Tibial artery (tissue), 4 donors: ENCODE measurements around the gene DIS3L2.

Experiments used
- DNase-seq, 2 donors: peaks; one replicate each; pipeline ENCODE4 v3.0.0-alpha.2; 2019
- H3K27ac ChIP-seq, 2 donors: fragments of 200-600 bp; sonication (generic) in 1 of 2; 1 replicate in 1 of 2; 2 replicates in 1 of 2; pipeline ENCODE4 v1.5.1; 2018 to 2019; ENCODE audit warnings: mild to moderate bottlenecking in 1 of 2
- H3K27me3 ChIP-seq, 2 donors: fragments of 200-600 bp; sonication (generic) in 1 of 2; one replicate each; pipeline versions ENCODE4 v1.5.1 to v1.6.0; 2016 to 2019
- H3K36me3 ChIP-seq, 3 donors: fragments of 200-600 bp; sonication (generic) in 2 of 3; one replicate each; pipeline ENCODE4 v1.5.1; 2016 to 2019; ENCODE audit warnings: mild to moderate bottlenecking in 2 of 3
- H3K4me1 ChIP-seq, 4 donors: fragments of 200-600 bp; sonication (generic) in 2 of 4; 1 replicate in 3 of 4; 2 replicates in 1 of 4; pipeline ENCODE4 v1.5.1; 2016 to 2019
- H3K4me3 ChIP-seq, 2 donors: fragments of 200-600 bp; sonication (generic) in 1 of 2; 1 replicate in 1 of 2; 2 replicates in 1 of 2; pipeline ENCODE4 v1.5.1; 2018 to 2019; ENCODE audit warnings: mild to moderate bottlenecking in 2 of 2
- H3K9me3 ChIP-seq, 3 donors: fragments of 200-600 bp; sonication (generic) in 1 of 3; one replicate each; pipeline ENCODE4 v1.5.1; 2016 to 2019
- intact Hi-C: fragments of 100-400 bp; cut with DNase I; formaldehyde crosslinking; loops from one replicate; pipeline ENCODE4 v1.15.0; 2023; ENCODE audit warnings: low total_unique reads
- TF ChIP-seq, protein P1 (sequence below), 2 experiments: fragments of 200-600 bp in 1 of 2; fragments of 450-650 bp in 1 of 2; IDR thresholded peaks; one replicate each; pipeline ENCODE4 v1.5.1; 2017 to 2019; ENCODE audit warnings: antibody characterized with exemption in 2 of 2, mild to moderate bottlenecking in 1 of 2, moderate library complexity in 1 of 2

The DIS3L2 gene

DNA sequence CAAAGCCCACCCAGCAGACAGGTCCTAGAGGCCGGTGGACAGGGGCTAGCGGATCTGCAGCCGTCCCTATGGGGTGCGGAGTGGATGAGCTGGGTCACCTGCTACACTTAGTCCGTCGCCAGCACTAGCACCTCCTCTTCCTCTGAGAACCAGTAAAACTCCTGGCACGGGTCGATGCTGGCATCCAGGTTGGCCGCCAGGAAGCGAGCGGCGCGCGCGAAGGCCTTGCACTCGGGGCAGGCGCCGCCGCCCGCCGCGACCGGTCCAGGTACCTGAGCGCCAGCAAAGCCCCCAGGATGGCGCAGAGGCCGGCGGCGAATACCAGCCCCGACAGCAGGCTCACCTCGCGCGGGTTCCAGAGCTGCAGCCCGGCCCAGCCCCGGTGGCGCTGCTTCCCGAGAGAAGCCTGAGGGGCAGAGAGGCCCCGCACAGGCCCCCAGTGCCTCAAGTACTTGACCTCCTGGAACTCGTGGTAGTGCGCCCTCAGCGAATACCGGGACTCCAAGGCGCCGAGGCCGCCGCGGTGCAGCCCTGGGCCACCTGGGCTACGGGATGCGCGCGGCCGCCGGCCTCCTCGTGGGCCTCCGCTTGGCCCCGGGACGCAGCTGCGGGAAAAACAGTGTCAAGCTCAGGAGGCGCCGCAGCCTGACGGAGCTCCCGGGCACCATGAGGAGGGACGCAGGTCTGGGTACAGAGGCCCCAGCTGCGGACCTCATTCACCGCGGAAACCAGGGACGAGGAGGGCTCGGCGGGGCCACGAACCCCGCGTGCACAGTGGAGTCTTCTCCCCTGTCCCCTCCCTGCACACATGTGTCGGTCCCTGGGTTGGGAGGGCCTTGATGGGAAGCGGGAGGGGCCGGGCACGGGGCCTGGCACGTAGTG lies 389.5 kb downstream of the DIS3L2 start:
- Histone ChIP-seq H3K27me3 (peaks cover 0 to 53% of the 10 kb centered on the region in 2 donors), H3K4me3 (no peak overlapping the region), H3K27ac (no peak overlapping the region), H3K36me3 (no peaks in the 10 kb centered on the region), H3K4me1 (peaks cover 0 to 19% (median 2%) of the 10 kb centered on the region in 4 donors), H3K9me3 (peaks cover 0 to 10% (median 6%) of the 10 kb centered on the region in 3 donors)
- intact Hi-C loops: no loop called here
- peak in 1 of 2 donors; percentile 56 for DNase-seq
- TF ChIP-seq, protein P1, sequence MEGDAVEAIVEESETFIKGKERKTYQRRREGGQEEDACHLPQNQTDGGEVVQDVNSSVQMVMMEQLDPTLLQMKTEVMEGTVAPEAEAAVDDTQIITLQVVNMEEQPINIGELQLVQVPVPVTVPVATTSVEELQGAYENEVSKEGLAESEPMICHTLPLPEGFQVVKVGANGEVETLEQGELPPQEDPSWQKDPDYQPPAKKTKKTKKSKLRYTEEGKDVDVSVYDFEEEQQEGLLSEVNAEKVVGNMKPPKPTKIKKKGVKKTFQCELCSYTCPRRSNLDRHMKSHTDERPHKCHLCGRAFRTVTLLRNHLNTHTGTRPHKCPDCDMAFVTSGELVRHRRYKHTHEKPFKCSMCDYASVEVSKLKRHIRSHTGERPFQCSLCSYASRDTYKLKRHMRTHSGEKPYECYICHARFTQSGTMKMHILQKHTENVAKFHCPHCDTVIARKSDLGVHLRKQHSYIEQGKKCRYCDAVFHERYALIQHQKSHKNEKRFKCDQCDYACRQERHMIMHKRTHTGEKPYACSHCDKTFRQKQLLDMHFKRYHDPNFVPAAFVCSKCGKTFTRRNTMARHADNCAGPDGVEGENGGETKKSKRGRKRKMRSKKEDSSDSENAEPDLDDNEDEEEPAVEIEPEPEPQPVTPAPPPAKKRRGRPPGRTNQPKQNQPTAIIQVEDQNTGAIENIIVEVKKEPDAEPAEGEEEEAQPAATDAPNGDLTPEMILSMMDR (IDR thresholded peaks at IDR 0.05): no peak

DNA sequence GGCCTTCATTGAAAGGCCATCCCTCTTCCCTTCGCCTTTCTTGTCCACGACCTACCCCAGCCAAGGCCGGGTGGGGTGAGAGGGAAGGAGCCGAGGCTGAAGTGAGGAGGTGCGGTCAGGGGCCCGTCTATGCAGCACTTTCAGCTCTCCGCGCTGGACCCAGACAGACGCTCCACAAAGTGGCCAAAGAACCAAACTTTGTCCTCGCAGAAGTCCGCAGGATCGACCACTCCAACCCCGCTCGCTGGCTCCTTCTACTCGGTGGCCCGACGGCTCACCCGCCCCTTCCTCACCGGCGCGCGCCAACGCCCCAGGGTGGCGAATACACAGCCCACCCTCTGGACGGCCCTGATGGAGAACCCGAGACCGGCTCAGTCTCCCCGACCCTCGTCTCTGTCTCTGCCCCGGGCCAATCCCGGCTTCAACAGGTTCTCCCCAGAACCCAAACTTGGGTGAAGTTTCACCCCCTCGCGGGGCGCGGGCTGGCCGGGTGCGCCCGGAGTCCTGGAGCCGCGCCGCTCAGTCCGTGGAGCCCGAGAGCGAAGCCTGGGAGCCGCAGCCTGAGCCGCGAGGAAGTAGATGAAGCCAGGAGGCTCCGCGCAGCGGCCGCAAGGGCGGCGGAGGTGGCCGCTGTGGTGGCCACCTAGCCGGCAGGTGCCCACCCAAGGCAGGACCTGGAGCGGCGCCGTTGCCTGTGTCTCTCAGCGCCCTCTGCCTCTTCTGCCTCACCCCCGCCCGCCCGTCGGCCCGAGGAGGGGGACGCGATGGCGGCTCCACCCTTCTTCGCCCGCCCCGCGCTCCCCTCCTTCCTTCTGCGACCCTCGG lies 390.4 kb downstream of the DIS3L2 start:
- Histone ChIP-seq H3K9me3 (peaks cover 0 to 9% (median 6%) of the 10 kb centered on the region in 3 donors), H3K4me3 (no peak overlapping the region), H3K27ac (no peak overlapping the region), H3K36me3 (no peaks in the 10 kb centered on the region), H3K4me1 (peaks cover 0 to 19% (median 2%) of the 10 kb centered on the region in 4 donors), H3K27me3 (peaks cover 0 to 53% of the 10 kb centered on the region in 2 donors)
- intact Hi-C loops: no loop called here
- TF ChIP-seq, protein P1 (IDR thresholded peaks at IDR 0.05): no peak
- DNase-seq: peak in 1 of 2 donors; percentile 62

DNA sequence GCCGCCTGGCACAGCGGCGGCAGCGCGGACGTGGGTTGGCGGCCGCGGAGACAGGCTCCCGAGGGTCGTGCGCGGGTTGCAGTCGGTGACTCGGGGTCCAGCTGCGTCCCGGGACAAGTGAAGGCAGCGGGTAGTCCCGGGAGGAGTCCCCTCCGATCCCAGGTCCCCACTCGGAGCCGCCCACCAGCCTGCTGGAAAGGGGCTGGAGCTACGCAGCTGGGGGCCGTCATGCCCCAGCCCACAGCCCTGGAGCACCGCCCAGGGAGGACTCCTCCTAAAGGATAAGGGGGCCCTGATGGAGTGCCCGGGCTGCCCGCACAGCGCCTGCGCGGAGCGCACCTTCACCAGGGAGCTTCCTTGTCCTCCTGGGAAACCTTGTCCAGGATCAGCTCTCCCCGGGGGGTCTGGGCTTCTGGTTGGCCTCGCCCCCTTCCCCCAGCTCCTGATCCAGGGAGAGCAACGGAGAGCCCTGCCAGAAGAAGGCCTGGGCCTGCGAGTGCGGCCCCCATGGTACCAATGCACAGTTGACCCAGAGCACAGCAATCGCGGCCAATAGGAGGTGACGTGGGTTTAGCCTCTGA lies 391.1 kb downstream of the DIS3L2 start:
- TF ChIP-seq, protein P1 (IDR thresholded peaks at IDR 0.05): no peak
- Histone ChIP-seq H3K4me3 (no peak overlapping the region), H3K4me1 (peaks cover 0 to 19% (median 2%) of the 10 kb centered on the region in 4 donors), H3K27me3 (peaks cover 0 to 53% of the 10 kb centered on the region in 2 donors), H3K36me3 (no peaks in the 10 kb centered on the region), H3K9me3 (peaks cover 0 to 5% (median 3%) of the 10 kb centered on the region in 3 donors), H3K27ac (no peak overlapping the region)
- DNase-seq: no peak
- intact Hi-C loops: no loop called here

DNA sequence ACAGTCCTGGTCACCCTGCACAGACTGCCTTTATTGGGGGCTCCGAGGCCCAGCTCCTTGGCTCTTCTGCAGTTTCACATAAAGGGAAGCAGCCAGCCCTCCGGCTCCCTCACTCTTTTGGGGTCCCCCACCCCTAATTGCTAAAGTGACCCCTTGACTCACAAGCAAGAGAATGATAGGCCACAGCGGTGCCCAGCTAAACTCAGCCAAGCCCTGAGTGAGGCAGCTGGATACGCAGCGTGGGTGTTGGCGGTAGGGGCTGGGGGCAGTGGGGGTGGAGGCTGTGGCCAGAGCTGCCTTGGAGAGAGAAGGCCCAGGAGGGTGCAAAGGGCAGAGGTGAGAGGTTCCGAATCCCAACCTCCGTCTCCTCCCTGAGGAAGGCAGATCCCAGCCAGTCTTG lies 391.6 kb downstream of the DIS3L2 start:
- TF ChIP-seq, protein P1 (IDR thresholded peaks at IDR 0.05): no peak
- Histone ChIP-seq H3K36me3 (no peaks in the 10 kb centered on the region), H3K27ac (no peak overlapping the region), H3K9me3 (peaks cover 0 to 3% (median under 1%) of the 10 kb centered on the region in 3 donors), H3K4me3 (no peak overlapping the region), H3K27me3 (peaks cover 0 to 53% of the 10 kb centered on the region in 2 donors), H3K4me1 (peaks cover 0 to 19% (median 2%) of the 10 kb centered on the region in 4 donors)
- intact Hi-C loops: no loop called here
- no peak for DNase-seq

DNA sequence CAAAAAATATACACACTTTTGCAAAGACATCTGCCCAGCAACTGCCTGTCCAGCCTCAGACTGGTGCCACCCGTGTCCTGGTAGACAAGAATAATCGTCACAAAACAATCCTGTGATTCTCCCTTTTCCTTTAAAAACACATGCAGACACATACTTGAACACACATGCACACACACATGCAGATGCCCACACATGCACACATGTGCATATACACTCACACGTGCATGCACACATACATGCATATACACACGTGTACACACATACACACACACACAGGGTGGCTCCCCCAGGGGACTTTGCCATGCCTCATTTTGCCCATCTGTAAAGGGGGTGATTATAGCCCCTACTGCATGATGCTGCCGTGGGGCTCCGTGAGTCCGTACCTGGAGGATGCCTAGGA lies 392.1 kb downstream of the DIS3L2 start:
- DNase-seq: no peak
- peaks cover 0 to 53% of the 10 kb centered on the region in 2 donors for H3K27me3 ChIP-seq
- TF ChIP-seq, protein P1 (IDR thresholded peaks at IDR 0.05): no peak
- H3K27ac ChIP-seq: no peak overlapping the region
- intact Hi-C loops: no loop called here
- peaks cover 0 to 3% (median 0%) of the 10 kb centered on the region in 3 donors for H3K9me3 ChIP-seq
- no peak overlapping the region for H3K4me3 ChIP-seq
- H3K36me3 ChIP-seq: no peaks in the 10 kb centered on the region
- H3K4me1 ChIP-seq: peaks cover 0 to 19% (median 2%) of the 10 kb centered on the region in 4 donors
